Progenitor cell of endocrine pancreas (in vitro differentiated cells): ENCODE results near the gene RABGAP1L. TPM values are rescaled to one million over a fixed set of nuclear protein-coding genes. Genes with fewer than 3 reads are reported as not detected.

ENCODE experiments used
- DNase-seq: peaks from one replicate; pipeline ENCODE4 v3.0.0; 2021; ENCODE audit warnings: low spot score; ENCODE audit not compliant: unreplicated experiment
- H3K27ac Mint-ChIP-seq: 2 replicates; pipeline ENCODE4 v1.8.0; 2021; ENCODE audit warnings: mild to moderate bottlenecking, moderate library complexity, mixed read lengths
- H3K27me3 Mint-ChIP-seq: 2 replicates; pipeline ENCODE4 v1.8.0; 2021; ENCODE audit warnings: mixed read lengths
- H3K36me3 Mint-ChIP-seq: 2 replicates; pipeline ENCODE4 v1.8.0; 2022; ENCODE audit warnings: mixed read lengths; ENCODE audit not compliant: insufficient read depth
- H3K4me1 Mint-ChIP-seq: 2 replicates; pipeline ENCODE4 v1.8.0; 2021; ENCODE audit warnings: low read depth, mixed read lengths
- H3K4me3 Mint-ChIP-seq: 2 replicates; pipeline ENCODE4 v1.8.0; 2021; ENCODE audit warnings: low read depth, mild to moderate bottlenecking, moderate library complexity, mixed read lengths
- H3K9me3 Mint-ChIP-seq: 2 replicates; pipeline ENCODE4 v1.8.0; 2021; ENCODE audit warnings: low read depth, mixed read lengths
- total RNA-seq: library from RNA; stranded (reverse); gene quantifications from 2 replicates; pipeline ENCODE4 v1.2.1, GENCODE V29; 2021
- TF ChIP-seq, protein P1 (sequence below): fragments of 200-600 bp; sonication (generic); IDR thresholded peaks from one replicate; pipeline ENCODE4 v1.5.0; 2021; ENCODE audit warnings: antibody characterized with exemption, mild to moderate bottlenecking; ENCODE audit not compliant: unreplicated experiment

The RABGAP1L gene
- total RNA-seq, 1 donor from 2014 or later = 55.2 TPM

DNA sequence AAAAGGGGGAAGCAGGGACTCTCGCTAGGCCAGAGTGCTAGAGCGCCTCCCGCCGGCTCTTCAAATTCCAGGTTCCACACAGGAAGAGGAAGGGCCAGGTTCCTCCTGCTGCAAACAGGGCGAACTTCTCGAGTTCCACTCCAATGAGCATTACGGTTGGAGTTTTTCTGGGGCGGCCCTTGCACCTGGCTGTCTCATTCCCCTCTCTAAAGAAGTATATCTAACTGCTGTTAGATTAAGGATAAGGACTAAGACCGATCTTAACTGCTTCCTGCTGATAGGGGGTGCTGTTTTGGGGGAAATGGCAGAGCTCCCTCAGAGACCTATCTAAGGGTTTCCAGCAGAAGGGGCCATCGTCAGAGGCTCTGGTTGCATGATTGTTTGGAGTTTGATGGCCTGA, 138.0 kb downstream of the RABGAP1L start:
- H3K27ac Mint-ChIP-seq = no peak overlapping the region
- TF ChIP-seq, protein P1, sequence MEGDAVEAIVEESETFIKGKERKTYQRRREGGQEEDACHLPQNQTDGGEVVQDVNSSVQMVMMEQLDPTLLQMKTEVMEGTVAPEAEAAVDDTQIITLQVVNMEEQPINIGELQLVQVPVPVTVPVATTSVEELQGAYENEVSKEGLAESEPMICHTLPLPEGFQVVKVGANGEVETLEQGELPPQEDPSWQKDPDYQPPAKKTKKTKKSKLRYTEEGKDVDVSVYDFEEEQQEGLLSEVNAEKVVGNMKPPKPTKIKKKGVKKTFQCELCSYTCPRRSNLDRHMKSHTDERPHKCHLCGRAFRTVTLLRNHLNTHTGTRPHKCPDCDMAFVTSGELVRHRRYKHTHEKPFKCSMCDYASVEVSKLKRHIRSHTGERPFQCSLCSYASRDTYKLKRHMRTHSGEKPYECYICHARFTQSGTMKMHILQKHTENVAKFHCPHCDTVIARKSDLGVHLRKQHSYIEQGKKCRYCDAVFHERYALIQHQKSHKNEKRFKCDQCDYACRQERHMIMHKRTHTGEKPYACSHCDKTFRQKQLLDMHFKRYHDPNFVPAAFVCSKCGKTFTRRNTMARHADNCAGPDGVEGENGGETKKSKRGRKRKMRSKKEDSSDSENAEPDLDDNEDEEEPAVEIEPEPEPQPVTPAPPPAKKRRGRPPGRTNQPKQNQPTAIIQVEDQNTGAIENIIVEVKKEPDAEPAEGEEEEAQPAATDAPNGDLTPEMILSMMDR = no peak
- H3K4me3 Mint-ChIP-seq = no peak overlapping the region
- peaks cover 2% of the 10 kb centered on the region for H3K4me1 Mint-ChIP-seq
- H3K36me3 Mint-ChIP-seq = peaks cover 2% of the 10 kb centered on the region
- no peak for DNase-seq
- no peaks in the 10 kb centered on the region for H3K27me3 Mint-ChIP-seq
- peaks cover 4% of the 10 kb centered on the region for H3K9me3 Mint-ChIP-seq

DNA sequence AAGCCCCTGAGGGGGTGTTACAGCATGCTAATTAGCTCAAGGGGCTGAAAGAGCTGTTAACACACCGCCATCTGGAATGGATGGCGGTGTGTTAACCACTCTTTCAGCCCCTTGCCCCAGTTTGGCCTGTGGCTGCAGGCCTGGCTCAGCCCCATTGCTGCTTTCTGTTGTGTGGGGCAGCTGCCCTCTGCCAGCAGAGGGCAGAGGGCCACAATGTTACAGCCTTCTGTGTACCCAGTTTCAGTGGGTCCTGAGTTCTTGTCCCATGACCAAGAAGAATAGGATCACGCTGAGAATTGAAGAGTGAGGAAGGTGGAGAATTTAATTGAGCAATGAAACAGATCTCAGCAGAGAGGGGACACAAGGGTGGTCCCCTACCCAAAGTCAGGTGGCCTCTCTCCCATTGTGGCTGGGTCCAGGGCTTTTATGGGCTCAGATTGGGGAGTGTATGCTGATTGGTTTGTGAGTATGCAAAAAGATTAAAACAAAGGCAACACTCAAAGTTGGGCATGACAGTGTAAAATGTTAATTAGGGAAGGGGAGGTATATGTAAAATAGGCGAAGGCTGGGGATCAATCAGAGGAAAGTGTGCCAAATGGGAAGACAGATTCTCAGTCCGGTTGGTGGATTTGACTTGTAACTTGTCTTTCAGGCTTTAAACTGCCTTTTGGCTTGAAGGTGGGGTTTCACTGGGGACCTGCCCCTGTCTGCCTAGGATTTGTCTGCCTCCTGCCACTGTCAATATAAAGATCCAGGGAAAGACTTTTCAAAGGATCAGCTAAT, 142.2 kb downstream of the RABGAP1L start:
- Mint-ChIP-seq H3K36me3 (peaks cover 6% of the 10 kb centered on the region), H3K27ac (peak overlapping the region; percentile 73), H3K27me3 (no peaks in the 10 kb centered on the region), H3K9me3 (peaks cover 4% of the 10 kb centered on the region), H3K4me3 (no peak overlapping the region), H3K4me1 (no peaks in the 10 kb centered on the region)
- no peak for DNase-seq
- TF ChIP-seq, protein P1 = no peak

DNA sequence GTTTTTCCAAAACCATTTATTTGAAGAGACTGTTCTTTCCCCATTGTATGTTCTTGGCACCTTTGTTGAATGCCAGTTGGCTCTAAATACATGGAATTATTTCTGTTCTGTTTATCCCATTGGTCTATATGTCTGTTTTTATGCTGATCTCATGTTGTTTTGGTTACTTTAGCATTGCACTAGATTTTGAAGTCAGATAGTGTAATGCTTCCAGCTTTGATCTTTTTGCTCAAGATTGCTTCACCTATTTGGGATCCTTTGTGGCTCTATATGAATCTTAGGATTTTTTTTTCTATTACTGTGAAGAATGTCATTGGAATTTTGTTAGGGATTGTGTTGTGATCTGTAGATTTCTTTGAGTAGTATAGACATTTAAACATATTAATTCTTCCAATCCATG, 149.3 kb downstream of the RABGAP1L start:
- H3K4me1 Mint-ChIP-seq = no peaks in the 10 kb centered on the region
- H3K9me3 Mint-ChIP-seq = peaks cover 31% of the 10 kb centered on the region
- TF ChIP-seq, protein P1 = no peak
- no peak overlapping the region for H3K27ac Mint-ChIP-seq
- H3K36me3 Mint-ChIP-seq = peaks cover 23% of the 10 kb centered on the region
- DNase-seq = no peak
- no peak overlapping the region for H3K4me3 Mint-ChIP-seq
- H3K27me3 Mint-ChIP-seq = no peaks in the 10 kb centered on the region

DNA sequence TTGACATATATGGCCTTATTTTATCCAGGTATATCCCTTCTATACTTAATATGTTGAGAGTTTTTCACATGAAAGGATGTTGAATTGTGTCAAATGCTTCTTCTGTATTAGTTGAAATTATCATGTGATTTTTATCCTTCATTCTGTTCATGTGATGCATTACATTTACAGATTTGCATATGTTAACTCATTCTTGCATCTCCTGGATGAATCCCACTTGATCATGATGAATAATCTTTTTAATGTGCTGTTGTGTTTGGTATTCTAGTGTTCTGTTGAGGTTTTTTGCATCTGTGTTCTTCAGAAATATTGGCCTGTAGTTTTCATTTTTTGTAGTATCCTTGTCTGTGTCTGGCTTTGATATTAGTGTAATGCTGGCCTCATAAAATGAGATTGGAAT, 150.2 kb downstream of the RABGAP1L start:
- H3K9me3 Mint-ChIP-seq = peaks cover 40% of the 10 kb centered on the region
- H3K27ac Mint-ChIP-seq = no peak overlapping the region
- TF ChIP-seq, protein P1 = no peak
- DNase-seq = no peak
- H3K4me1 Mint-ChIP-seq = no peaks in the 10 kb centered on the region
- no peaks in the 10 kb centered on the region for H3K27me3 Mint-ChIP-seq
- no peak overlapping the region for H3K4me3 Mint-ChIP-seq
- H3K36me3 Mint-ChIP-seq = peaks cover 30% of the 10 kb centered on the region

DNA sequence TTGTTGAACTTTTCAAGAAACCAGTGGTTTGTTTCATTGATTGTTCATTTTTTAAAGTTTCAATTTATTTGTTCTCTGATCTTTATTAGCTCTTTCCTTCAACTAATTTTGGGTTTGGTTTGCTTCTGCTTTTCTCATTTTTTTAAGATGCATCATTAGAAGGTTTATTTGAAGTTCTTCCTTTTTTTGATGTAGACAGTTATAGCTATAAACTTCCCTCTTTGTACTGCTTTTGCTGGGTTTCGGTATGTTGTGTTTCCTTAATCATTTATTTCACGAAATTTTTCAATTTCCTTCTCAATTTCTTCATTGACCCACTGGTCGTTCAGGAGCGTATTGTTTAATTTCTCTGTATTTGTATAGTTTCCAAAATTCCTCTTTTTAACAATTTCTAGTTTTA, 155.1 kb downstream of the RABGAP1L start:
- Mint-ChIP-seq H3K27me3 (no peaks in the 10 kb centered on the region), H3K4me1 (no peaks in the 10 kb centered on the region), H3K4me3 (no peak overlapping the region), H3K27ac (no peak overlapping the region), H3K9me3 (peaks cover 47% of the 10 kb centered on the region), H3K36me3 (peaks cover 33% of the 10 kb centered on the region)
- TF ChIP-seq, protein P1 = no peak
- DNase-seq = no peak
